PC-3 (cell line): ENCODE results near the gene TBCCD1.

Experiments
- CTCF ChIP-seq: fragments of 300-600 bp; sonication (generic); conservative IDR thresholded peaks from 2 replicates; pipeline ENCODE4 v1.5.1; 2017; ENCODE audit warnings: antibody characterized with exemption, low read depth, mild to moderate bottlenecking, low read length
- EZH2 ChIP-seq: fragments of 300-600 bp; sonication (generic); IDR thresholded peaks from one replicate; pipeline ENCODE4 v1.6.1; 2017; ENCODE audit warnings: antibody characterized with exemption, mild to moderate bottlenecking, low read length; ENCODE audit not compliant: unreplicated experiment
- EZH2phosphoT487 ChIP-seq: fragments of 300-600 bp; sonication (generic); IDR thresholded peaks from 2 replicates; pipeline ENCODE4 v1.6.1; 2018; ENCODE audit warnings: mild to moderate bottlenecking, antibody characterized with exemption, low read length, borderline replicate concordance

GRCh38 chr3:186523434-186523833 is 43.7 kb downstream of the TBCCD1 start:
- TF ChIP-seq CTCF = no peak
- TF ChIP-seq EZH2 = no peak
- no peak for TF ChIP-seq EZH2phosphoT487
